Stromal cell of bone marrow (primary cell): Measurements from ENCODE around the gene BCHE.

Experiments
- DNase-seq: peaks from one replicate; pipeline ENCODE4 v3.0.0-alpha.2; 2012; ENCODE audit warnings: low read depth

BCHE gene

DNA sequence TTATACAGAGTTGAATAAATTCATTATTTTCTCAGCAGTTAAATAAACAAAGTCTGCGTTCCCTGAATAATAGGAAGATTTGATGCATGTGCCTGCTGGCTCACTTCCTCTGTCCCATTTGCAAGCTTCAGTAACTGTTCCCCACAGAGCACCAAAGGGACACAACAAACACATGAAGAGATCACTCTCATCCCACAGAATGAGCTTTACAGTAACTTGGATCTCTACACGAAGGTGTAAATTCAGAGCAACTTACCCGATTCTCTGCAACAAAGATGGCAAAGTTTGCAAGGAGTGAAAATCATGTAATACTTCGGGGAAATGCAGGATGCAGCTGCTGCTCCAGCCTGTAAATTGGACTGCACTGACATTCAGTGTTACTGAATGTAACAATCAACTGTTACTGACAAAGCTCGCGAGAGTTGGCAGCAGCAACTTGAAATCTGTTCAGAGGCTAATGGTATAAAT is at the start of gene BCHE:
BCHE (minus strand) TSS at position 366 of the 468 bp plus-strand sequence. CDS start 6,390 bp downstream, outside the sequence.
- DNase-seq: peak; percentile 4

DNA sequence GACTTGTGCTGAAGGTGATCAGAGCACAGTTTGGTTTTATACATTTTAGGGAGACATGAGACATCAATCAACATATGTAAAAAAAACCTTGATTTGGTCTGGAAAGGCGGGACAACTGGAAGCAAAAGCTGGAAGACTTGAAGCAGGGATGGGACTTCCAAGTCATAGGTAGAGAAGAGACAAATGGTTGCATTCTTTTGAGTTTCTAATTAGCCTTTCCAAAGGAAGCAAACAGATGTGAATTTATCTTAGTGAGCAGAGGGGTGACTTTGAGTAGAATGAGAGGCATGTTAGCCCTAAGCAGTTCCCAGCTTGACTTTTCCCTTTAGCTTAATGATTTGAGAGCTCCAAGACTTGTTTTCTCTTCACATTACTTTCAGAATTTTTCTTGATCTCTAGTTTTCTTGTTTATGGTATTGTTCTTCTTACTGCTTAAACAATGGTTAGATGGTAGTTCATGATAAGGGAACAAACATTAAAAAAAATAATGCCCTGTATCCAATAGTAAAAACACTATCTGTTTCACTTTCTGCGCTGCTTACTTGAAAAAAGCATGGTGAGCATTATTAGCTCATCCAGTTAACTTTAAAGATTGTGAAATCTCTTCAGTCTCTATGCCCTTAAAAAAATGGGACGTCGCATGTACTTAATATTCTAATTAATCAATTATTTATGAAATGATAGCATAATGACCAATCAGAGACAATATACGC is 48.5 kb upstream of the BCHE start:
- DNase-seq: no peak

DNA sequence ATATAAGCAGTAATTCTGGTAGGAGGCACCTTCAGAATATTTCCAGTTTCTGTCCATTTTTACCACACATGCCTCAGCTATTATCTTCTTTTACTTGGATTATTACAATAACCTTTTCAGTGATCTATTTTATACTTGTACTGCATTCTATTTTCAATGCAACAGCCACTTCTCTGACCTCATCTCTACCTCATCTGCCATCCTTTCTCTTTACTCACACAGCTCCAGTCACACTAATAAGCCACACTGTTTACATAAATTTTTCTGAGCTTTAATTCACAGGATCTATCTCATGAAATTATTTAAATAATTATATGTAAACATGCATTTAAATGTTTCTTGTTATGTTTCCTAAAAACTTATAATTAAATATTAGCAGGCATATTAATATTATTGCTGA is 47.3 kb upstream of the BCHE start:
- no peak for DNase-seq

DNA sequence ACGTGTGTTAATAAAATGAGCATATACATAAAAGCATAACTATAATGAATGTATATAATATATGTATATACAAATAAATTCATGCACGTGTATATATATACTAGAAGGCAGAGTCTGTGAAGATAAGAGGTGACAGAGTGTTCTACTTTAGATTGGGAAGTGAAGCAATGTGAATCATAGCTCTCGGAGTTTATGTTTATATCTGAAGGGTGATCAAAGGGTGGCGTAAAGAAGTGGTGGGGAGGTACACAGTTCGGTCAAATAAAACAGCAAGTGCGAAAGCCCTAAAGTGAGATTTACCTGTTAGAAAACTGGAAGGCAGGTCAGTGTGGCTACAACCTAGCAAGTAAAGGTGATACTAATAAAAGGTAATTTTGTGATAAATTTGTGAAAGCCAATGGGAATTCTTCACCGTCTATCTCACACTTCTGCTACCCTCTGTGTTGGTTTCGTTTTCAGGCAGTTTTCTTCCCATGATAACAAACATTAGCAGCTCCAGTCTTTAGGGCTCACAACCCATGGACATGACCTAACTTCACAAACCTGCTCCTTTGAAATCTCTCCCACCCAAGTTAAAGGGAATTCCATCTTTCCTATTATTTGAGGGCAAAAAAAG is 46.7 kb upstream of the BCHE start:
- DNase-seq: no peak

DNA sequence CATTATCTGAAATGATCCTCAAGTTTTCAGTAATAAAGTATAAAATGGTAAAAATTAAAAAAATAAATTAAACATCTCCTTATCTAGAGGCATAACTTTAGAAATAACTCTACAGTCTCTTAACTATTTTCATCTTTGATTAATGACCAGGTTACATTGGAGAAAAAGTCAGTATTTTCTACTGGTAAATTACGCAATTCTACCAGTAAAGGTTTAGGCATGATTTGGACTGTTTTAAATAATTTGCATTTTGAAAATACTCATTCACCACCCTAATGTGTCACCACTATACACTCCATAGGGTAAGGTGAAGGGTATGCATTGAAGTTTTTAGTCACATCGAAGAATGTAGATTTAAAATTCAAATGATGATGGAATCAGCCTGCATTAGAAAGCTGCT is 45.9 kb upstream of the BCHE start:
- no peak for DNase-seq

DNA sequence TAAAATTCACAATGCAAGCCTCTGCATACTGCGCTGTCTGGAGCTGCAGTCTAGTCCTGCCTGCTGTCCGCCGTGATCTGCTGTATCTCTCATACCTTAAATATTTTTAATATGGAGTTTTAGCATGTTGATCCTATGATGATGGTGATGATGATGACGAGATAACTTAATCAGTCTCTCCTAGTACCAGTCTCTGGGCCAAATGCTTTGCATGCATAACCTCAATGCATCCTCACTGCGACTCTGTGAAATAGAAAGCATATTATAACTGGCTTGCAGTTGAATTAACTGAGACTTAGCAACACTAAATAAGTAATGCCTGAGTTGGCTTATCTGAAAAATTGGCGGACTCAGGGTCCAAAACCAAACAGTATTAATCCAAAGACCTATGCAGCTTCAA is 38.4 kb upstream of the BCHE start:
- DNase-seq: no peak

DNA sequence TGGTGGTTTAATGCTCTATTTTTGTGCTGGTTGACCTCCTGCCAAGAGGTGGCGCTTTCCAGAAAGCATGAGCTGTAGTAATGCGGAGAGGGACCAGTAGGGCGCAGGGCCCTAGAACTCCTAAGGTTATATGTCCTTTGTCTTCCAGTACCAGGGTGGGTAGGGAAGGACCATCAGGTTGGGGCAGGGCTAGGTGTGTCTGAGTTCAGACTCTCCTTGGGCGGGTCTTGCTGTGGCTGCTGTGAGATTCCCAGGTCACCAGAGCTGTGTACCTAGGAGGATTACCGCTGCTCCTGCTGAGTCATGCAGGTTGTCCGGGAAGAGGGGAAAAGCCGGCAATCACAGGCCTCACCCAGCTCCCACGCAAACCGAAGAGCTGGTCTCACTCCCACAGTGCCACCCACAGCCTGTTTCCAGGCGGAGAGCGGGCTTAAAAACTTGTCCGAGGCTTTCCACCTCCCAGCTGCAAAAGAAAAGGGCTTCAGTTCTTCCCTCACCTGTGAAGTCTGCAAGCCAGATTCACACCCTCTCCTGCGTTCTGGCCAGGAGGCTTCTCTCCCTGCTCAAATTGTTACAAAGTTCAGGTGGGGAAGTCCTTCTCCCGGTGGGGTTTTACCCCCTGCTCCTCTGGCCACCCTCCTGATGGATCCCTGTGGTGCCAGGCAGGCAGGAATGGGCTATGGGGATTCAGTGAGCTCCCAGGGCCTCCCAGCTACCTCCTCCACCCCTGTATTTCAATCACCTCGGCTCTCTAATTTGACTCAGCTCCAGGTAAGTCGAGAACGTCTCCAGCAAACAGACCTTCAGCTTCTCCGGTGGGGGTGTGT is 37.7 kb upstream of the BCHE start:
- no peak for DNase-seq

DNA sequence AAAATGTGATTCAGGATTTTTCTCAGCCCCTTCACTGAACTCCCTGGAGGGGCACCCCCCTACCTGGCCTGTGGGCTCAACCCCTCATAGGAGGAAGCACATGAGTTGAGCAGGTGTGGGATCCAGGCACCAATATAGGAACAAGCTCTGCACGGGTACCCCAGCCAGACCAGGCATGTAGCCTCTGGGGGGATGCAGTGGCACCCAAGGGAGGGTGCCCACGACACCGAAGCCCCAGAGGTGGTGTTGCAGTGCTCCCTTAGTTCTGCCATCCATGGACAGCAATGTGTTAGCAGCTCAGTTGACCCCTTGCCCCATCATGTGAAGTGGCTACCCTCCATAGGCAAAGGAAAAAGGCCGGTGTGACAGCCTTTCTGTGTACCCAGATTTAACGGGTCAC is 30.9 kb upstream of the BCHE start:
- no peak for DNase-seq

DNA sequence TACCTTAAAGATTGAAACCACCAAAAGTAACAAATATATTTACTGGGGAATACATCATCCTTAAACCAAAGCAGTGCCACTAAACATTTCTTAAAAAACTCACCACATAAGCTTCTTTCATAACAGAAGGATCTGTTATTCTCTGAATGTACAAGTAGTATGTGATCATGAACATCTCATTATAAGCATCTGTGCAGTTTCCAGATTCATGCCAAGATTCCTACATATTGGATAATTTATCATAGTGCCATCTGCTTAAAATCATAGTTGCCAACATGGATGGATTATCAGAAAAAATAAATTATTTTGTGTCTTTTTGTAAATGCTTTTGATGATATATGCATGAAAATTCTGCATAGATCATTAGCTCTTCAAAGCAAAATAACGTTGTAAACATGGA is 21.8 kb upstream of the BCHE start:
- no peak for DNase-seq

DNA sequence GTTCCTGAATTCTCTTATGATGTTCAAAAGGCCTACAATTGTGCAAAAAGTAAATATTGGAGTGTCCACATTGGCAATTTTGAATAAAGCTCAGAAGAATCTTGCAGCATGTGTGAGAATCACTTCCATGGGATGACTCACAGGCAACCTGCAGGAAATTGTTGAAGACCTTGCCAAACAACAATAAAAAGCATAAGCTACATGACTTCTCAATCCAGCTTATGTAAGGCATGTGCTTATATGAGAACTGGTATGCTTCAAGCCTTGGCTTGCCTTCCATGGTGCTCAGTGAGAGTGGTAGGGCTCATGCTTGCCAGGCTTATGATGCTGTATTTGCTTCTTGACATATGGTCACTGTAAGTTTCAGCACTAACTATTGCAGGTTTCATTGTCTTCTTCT is 18.4 kb upstream of the BCHE start:
- DNase-seq: no peak

DNA sequence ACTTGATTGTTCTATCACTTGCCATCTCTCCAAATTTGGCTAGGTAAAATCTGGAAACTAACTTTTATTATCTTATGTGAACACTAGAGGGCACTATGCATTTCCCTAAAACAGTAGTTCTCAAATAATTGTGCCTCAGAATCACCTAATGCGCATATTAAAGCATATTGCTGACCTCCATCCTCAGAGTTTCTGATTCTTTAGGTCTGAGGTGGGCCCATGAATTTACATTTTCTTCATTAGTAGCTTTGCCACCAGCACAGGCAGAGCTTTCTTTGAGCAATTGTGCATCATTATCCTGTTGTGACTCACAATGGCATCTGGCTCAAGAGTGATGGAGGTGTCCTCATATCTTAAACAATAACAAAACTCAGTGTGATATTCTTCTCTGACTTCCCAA is 17.5 kb upstream of the BCHE start:
- no peak for DNase-seq

DNA sequence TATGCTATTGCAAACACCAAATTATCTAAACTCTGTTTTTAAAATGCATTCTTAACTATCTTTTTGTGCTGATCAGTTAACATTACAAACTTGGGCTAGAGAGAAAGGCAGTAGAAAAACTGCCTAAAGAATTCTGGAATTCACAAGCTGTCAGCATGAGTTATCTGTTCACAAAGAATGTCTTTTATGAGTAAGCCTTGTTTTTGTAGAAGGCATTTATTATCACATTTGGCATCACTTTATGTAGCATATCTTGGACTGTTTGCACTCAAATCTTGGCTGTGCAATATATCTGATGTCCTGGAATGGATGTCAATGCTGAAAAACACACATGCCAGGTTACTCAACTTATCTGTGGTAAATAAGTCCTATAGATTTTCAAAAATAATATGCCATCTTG is 15.5 kb upstream of the BCHE start:
- no peak for DNase-seq

DNA sequence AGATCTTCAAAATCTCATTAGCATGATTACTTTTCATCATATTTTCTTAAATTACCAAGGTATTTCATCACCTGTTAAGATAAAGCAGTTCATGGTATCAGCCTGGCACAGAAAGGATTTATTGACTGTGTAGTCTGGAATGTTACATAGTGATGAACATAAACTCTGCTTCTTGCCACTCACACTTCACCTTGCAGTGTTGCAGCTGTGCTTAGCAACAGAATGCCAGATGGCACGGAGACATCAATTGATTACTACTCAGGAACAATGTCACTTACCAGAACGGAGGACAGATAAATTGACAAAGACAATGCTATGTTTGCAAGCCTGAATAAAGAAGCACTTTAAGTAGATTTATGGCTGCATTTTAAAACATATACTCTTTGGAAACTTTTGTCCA is 15.0 kb upstream of the BCHE start:
- no peak for DNase-seq

DNA sequence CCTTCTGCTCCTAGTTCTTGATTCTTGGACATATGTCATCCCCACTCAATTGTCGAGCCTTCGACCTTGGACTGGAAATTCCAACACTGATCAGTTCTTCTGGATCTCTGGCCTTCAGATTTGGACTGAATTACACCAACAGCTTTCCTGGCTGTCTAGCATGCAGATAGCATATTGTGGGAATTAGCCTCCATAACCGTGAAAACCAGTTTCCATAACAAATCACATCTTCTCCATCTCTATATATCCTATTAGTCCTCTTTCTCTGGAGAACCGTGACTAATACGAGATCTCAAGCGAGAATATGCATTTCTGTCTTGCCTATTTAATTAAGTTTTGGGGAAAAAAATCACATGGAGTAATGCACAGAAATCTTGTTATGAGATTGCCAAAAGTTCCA is 8.8 kb upstream of the BCHE start:
- no peak for DNase-seq

DNA sequence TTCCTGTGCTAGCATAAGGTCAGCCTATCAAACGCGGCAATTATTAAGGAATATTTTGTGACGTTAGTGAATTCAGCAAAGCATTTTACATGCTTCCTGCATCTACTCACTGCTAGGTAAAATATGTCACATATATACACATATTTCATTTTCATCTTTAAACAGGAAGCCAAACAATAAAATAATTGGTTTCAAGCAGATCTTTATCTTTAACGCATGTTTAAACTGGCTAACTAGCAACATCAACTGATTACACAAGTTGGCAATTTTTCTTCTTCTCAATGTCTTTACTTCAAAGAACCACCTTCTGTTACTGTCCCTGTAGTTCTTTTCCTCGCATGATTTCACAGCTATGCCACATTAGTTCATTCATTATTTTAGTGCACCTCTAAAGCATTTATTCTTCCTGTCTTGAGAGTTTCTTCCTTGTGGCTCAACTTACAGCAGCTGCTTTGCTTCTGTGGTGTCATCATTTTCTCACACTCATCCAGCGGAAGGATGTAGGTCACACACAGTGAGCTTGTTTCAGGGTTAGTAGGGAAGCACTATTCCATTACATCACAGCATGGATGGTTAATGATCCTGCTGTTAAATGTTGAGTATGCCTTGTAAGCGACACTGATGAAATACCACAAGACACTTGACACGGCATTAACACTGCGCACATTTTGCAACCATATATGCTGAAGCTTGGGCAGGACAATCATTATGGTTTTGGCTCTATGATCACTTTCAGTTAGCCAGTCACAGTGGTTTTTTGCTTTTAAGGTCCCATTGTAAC is 2.3 kb upstream of the BCHE start:
- no peak for DNase-seq

DNA sequence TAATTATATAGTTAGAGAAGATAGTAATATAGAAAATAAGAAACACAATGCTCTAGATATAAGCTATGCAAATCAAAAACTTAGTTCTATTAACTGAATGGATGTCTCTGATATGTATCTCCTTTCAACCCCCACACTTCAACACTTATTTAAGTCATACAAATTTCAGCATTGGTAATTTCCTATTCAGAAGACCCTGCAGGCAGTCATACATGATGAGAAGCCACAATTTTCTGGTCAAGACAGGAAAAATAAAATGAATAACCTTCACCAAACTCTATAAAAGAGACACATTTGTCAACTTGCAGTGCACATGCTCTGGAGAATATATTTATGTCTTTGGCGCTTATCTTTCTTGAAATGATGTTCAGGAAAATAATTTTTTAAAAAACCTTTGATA is 578 bp upstream of the BCHE start:
- DNase-seq: no peak

DNA sequence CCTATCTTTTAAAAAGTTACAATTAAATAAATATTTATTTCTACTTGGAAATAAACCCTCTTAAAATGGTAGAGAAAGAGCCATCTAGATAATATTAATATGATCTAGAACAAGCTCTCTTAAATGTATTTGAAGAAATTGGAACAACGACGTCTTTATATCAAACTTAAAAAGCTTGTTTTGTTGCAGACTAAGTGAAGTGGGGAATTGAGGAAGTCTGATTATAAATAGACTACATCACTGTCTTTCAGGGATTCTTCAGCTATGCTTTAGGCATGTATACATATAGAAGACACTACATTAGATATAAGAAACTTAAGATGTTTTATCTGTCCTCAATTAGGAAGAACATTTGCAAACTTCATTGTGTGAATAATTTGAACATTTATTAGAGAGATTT is 1.8 kb downstream of the BCHE start:
- DNase-seq: no peak

DNA sequence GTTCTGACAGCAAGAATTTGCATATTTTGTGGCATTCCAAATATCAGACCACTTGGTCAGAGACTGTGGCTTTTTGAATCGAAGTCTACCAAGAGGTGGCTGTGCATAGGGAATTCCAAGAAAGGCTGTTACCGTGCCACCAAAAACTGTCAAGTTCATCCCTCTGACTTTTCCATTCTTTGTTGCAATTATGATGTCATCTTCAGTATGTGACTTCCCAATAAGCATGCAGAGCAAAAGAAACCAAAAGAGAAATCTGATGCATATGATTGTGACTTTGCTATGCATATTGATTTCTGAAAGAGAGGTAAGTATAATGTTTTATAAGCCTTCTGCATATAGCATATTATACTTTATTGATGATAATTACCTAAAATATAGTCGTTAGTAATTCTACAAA is 6.5 kb downstream of the BCHE start:
- DNase-seq: no peak

DNA sequence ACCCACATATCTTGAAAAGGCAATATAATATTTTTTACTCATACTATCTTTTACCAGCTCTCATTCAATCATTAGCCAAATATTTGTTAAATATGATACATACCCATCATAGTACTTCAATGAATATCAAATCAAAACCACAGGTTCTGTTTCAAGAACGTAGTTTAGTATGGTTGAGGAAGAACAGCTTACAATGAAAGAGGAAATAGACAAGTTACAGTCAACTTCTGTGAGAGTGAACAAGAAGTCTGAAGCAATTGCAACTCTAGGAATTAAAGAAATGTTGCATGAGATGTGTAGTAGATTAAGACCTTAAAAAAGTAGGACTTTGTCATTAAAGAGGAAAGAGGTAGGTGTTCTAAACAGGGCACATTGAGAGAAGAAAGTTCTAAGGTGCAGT is 9.3 kb downstream of the BCHE start:
- no peak for DNase-seq

DNA sequence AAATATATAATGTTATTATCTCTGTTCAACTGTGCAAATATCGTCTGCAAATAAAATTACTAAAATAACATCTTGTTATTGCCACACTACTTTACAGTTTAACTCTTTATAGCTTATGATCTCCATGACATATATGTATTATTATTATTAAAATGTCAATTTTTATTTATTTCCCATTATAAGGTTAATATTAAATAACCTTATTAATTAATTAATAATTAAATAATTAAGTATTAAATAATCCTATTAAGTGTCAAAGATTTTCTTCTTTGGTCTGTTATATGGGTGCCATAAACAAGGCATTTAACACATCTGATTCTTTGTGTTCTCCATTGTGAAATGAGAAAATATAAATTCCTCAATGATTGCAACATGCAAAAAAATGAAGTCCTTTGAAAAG is 10.0 kb downstream of the BCHE start:
- DNase-seq: no peak

DNA sequence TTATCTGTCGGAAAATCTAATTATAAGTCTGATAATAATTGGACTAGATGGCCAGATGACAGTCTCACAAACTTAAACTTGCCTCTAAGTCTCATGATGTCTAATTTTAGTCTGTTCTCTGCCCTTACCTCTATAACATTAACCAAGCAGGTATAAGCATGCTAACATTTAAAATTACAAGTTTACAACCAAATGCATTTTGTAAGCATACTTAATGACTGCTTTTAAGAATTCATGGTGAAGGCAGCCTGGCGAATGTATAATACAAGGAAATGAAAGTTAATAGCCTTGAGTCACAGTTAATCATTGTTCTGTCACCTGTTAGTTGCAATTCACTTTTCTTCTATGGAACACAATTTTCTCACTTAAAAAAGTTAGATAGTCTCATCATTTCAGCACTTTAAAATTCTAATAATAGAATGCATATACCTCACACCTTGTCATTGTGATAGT is 16.5 kb downstream of the BCHE start:
- DNase-seq: no peak

DNA sequence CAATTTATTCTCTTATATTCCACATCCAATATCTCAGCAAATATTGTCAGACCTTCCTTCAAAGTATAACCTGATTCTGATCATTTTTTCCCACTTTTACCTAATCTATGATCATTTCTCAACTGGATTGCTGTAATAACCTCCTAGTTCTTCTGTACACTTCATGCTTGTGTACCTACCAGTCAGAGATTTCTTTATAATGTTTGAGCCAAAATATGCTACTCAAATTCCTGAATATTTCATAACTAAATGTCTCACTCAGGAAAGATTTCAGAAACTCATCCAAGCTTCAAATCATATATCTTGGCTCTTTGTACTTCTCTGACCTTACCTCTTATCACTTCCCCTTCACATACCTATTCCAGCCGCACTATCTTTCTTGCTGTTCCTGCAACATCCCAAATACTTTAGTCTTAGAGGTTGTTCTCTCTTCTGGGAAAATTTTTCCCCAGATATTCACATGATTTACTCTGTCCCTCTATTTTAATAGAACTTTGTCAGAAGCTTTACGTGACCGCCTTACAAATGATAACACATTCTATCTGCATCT is 20.0 kb downstream of the BCHE start:
- no peak for DNase-seq
